ENCODE measurements around the gene TRIM45.

- no peak for TF ChIP-seq POLR2A (IDR thresholded peaks at IDR 0.05; ENCODE audit: low read length)
- TF ChIP-seq GATA1 (IDR thresholded peaks at IDR 0.05; ENCODE audit: low read depth, low read length) = no peak
Measured at GRCh38 chr1:117107364-117107763, 14.2 kb downstream of the TRIM45 start.

All from erythroblast (primary cell).